ENCODE data around the gene ZNF234.
"Not testable (repeated sequence)": the region's sequence is repeated elsewhere in the genome, so short reads cannot be mapped to it uniquely, and the experiment has no call there.

The ZNF234 gene

GRCh38 chr19:44182145-44182544 lies 40.8 kb downstream of the ZNF234 start:
- no peak for DNase-seq

- no peak for DNase-seq
These were observed 48.7 kb downstream of the ZNF234 start for GRCh38 chr19:44190020-44190419.

- DNase-seq = no peak
These were observed 50.8 kb downstream of the ZNF234 start for GRCh38 chr19:44192127-44192526.

- no peak for DNase-seq
These were observed 55.4 kb downstream of the ZNF234 start for GRCh38 chr19:44196772-44197171.

GRCh38 chr19:44202470-44202869 lies 61.1 kb downstream of the ZNF234 start:
- no peak for DNase-seq

- DNase-seq = no peak
These were observed 61.6 kb downstream of the ZNF234 start for GRCh38 chr19:44202974-44203373.

- DNase-seq = not testable (repeated sequence)
These were observed 62.5 kb downstream of the ZNF234 start for GRCh38 chr19:44203877-44204276.

GRCh38 chr19:44204772-44205171 lies 63.4 kb downstream of the ZNF234 start:
- DNase-seq = no peak

GRCh38 chr19:44207126-44207803 lies 65.9 kb downstream of the ZNF234 start:
- DNase-seq = peak; percentile 88 to 96 (median 95)

All from NCI-H1417 (cell line).